Retinal pigment epithelial cell (primary cell): ENCODE results near the gene HCRT.

Source experiments
- DNase-seq: peaks from one replicate; pipeline ENCODE4 v3.0.0-alpha.2; 2010; ENCODE audit warnings: low read depth
- H3K4me3 ChIP-seq: 2 replicates; pipeline ENCODE4 v1.5.1; 2011; ENCODE audit warnings: mild to moderate bottlenecking, low read length, control low read depth, moderate library complexity
- CTCF ChIP-seq: conservative IDR thresholded peaks from 2 replicates; pipeline ENCODE4 v1.5.1; 2011; ENCODE audit warnings: low read depth, low read length, control low read depth, inconsistent platforms

The HCRT gene

GRCh38 chr17:42178817-42179216 is 6.4 kb downstream of the HCRT start:
- no peak overlapping the region for H3K4me3 ChIP-seq
- no peak for DNase-seq
- TF ChIP-seq CTCF: no peak

DNA sequence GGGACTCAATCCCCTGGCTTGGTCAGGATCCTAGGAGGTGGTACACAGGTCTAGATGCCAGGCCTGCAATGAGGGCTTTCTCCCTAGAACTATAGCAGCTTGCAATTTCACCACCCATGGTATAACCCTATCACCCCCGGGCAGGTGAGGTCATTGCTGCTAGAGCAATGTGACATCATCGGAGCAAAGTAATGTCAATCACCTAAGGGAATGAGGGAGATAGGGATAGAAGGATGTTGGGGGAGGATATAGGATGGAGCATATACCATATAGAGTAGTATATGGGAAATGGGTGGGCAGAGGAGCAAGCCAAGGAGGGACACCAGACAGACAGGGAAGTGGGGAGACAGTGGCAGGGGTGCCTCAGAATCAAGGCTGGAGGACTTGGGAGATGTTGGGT is 7.6 kb downstream of the HCRT start:
- TF ChIP-seq CTCF: no peak
- no peak overlapping the region for H3K4me3 ChIP-seq
- no peak for DNase-seq

GRCh38 chr17:42174126-42174783 is 11.0 kb downstream of the HCRT start:
- no peak for DNase-seq
- no peak overlapping the region for H3K4me3 ChIP-seq
- no peak for TF ChIP-seq CTCF

DNA sequence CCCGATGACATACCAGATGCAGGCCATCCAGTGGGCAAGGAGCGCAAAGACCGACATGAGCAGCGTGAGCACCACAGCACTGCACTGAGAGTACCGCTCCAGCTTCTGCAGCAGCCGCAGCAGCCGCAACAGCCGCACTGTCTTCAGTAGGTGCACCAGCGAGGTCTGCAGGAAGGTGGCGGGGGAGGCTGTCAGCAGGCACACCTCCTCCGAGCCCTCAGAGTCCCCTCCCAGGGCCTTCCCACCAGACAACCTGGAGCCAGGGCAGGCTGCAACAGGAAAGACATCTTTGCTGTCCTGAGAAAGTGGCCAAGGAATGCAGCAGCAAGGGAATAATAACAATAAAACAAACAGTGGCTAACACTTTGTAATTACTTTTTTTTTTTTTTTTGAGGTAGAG is 13.4 kb downstream of the HCRT start:
- DNase-seq: no peak
- TF ChIP-seq CTCF: no peak
- H3K4me3 ChIP-seq: no peak overlapping the region

DNA sequence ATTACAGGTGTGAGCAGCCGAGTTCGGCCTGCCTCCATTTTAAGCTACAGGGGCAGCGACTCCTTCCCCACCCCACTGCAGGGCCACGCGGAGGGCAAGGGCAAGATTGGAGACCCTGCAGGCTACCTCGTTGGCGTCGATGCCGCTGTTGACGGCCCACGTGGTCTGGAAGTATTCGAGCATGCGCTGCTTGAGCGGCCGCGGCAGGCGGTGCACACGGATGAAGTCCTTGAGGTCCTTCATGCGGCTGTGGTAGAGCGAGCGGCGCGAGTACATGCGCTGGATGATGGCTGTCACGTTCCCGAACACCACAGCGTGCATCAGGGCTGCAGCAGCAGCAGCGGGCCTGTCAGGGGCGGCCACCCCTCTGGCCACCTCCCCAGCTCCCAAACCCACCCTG is 15.9 kb downstream of the HCRT start:
- H3K4me3 ChIP-seq: no peak overlapping the region
- DNase-seq: no peak
- TF ChIP-seq CTCF: no peak

- no peak for DNase-seq
- no peak overlapping the region for H3K4me3 ChIP-seq
- no peak for TF ChIP-seq CTCF
Measured at GRCh38 chr17:42167807-42168206, 17.4 kb downstream of the HCRT start.

- TF ChIP-seq CTCF: no peak
- no peak for DNase-seq
- no peak overlapping the region for H3K4me3 ChIP-seq
Measured at GRCh38 chr17:42166196-42166763, 19.0 kb downstream of the HCRT start.
